HAP-1 (cell line): ENCODE results near the gene ASPG.

ENCODE experiments used
- DNase-seq, 2 experiments: peaks; one replicate each; pipeline ENCODE4 v3.0.0-alpha.2; 2016 to 2020; ENCODE audit warnings: low spot score in 2 of 2
- H3K27me3 ChIP-seq: fragments of 250-450 bp; sonication (Bioruptor Pico); 2 replicates; pipeline ENCODE4 v1.5.1; 2020; ENCODE audit warnings: low read depth, mild to moderate bottlenecking, moderate library complexity
- H3K36me3 ChIP-seq: fragments of 250-450 bp; sonication (Bioruptor Pico); replicated peaks from 2 replicates; pipeline ENCODE4 v1.5.1; 2020; ENCODE audit warnings: mild to moderate bottlenecking
- H3K4me1 ChIP-seq: fragments of 250-450 bp; sonication (Bioruptor Pico); 2 replicates; pipeline ENCODE4 v1.5.1; 2020; ENCODE audit warnings: mild to moderate bottlenecking
- H3K4me3 ChIP-seq: fragments of 250-450 bp; sonication (Bioruptor Pico); 2 replicates; pipeline ENCODE4 v1.5.1; 2020; ENCODE audit warnings: mild to moderate bottlenecking, moderate library complexity
- H3K9me3 ChIP-seq: fragments of 250-450 bp; sonication (Bioruptor Pico); 2 replicates; pipeline ENCODE4 v1.5.1; 2020; ENCODE audit warnings: mild to moderate bottlenecking, moderate library complexity
- in situ Hi-C: fragments of 300-500 bp; cut with MboI; formaldehyde crosslinking; loops from 3 replicates; pipeline ENCODE4 v1.14.3; 2020; ENCODE audit warnings: low sequenced_read_pairs, inconsistent platforms, mixed read lengths

ASPG gene

DNA sequence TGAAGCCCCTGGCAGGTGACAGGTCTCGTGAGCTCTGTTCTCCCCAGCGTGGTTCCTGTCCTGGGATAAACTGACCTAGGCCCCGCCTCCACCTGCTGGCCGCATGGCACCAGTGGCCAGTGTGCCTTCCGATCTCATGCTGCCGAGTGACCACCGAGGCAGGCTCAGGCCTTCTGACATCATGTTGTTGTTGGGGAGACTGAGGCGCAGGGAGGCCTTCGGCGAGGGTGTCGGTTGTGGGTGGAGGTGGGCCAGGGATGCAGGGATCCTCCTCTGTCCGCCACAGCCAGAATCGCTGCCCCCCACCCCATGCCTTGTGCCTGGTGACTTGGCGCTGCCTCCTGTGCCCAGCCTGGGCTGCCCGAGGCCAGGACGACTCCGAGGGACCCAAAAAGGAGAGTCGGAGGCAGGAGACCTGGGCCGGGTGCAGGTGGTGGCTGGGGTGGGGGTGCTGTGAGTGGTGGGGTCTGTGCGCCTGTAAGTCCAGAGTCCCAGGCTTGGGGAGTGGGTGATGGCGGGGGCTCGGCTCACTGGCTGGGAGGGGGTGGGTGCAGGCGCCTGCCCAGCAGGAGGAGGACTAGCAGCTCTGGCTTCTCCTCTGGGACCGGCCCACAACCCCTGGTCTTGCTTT is 24.3 kb downstream of the ASPG start:
- H3K36me3 ChIP-seq = no peaks in the 10 kb centered on the region
- in situ Hi-C loops = no loop called here

GRCh38 chr14:104110491-104111209 is 25.1 kb downstream of the ASPG start:
- H3K4me3 ChIP-seq = no peak overlapping the region
- no peaks in the 10 kb centered on the region for H3K9me3 ChIP-seq
- in situ Hi-C loops = no loop called here
- no peak for DNase-seq
- no peaks in the 10 kb centered on the region for H3K36me3 ChIP-seq
- no peaks in the 10 kb centered on the region for H3K4me1 ChIP-seq
- H3K27me3 ChIP-seq = peaks cover 19% of the 10 kb centered on the region

More for the DNA sequence above, 24.3 kb downstream of the ASPG start:
- Histone ChIP-seq H3K27me3 (peaks cover 11% of the 10 kb centered on the region), H3K4me3 (no peak overlapping the region), H3K4me1 (no peaks in the 10 kb centered on the region), H3K9me3 (no peaks in the 10 kb centered on the region)
- no peak for DNase-seq

DNA sequence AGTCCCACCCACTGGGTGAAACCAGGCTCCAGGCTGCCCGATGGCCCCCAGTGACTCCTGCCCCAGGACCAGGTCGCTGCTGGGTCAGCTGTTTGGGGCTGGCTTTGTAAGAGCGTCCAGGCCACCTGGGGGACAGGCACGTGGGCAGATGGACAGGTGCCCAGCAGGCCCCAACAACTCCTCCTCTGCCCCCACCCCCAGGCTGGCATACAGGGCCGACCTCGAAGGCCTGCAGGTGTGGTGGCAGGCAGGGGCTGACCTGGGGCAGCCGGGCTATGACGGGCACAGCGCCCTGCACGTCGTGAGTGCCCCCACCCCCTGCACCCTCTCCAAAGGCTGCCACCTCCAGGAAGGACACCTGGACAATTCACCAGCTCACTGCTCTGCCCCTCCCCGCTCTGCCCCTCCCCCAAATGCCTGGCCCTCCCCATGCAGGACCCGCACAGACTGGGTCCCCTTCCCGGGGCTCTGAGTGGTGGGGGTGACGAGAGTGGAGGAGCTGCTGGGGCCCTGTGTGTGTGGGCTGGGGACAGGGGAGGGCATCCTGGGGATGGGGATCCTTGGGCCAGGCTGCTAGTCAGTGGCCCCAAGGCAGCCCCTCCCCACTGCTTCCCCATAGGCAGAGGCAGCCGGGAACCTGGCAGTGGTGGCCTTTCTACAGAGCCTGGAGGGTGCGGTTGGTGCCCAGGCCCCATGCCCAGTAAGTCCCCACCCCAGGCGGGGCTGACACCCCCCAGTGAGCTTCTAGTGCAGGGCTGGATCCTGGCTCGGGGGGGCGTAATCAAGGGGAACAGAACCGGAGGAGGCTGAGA is 26.0 kb downstream of the ASPG start:
- no peaks in the 10 kb centered on the region for H3K36me3 ChIP-seq
- in situ Hi-C loops = no loop called here
- no peaks in the 10 kb centered on the region for H3K9me3 ChIP-seq
- H3K27me3 ChIP-seq = peaks cover 28% of the 10 kb centered on the region
- no peak overlapping the region for H3K4me3 ChIP-seq
- H3K4me1 ChIP-seq = no peaks in the 10 kb centered on the region
- no peak for DNase-seq

DNA sequence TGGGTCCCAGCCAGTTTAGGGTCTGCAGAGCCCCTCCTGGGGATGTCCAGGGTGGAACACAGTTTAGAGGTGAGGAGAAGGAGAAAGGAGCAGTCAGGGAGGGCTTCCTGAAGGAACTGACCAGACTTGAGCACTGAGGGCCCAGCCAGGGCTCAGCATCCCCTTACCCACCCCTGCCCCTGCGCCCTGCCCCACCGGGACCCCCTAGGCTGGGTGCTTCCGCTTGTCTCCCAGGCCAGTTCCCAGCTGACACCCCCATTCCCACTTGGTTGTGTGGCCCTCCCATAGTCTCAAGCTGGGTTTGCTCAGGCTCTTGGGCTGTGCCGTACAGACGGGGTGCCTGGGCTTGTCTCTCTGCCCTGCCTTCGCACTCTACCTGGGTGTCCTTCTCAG is 26.6 kb downstream of the ASPG start:
- in situ Hi-C loops = no loop called here
- H3K27me3 ChIP-seq = peaks cover 31% of the 10 kb centered on the region
- DNase-seq = no peak
- no peaks in the 10 kb centered on the region for H3K9me3 ChIP-seq
- no peaks in the 10 kb centered on the region for H3K4me1 ChIP-seq
- no peaks in the 10 kb centered on the region for H3K36me3 ChIP-seq
- H3K4me3 ChIP-seq = no peak overlapping the region

GRCh38 chr14:104112609-104113571 is 27.4 kb downstream of the ASPG start:
- Histone ChIP-seq H3K4me3 (no peak overlapping the region), H3K9me3 (no peaks in the 10 kb centered on the region), H3K4me1 (no peaks in the 10 kb centered on the region), H3K27me3 (peaks cover 39% of the 10 kb centered on the region), H3K36me3 (no peaks in the 10 kb centered on the region)
- DNase-seq = no peak
- in situ Hi-C loops = no loop called here

DNA sequence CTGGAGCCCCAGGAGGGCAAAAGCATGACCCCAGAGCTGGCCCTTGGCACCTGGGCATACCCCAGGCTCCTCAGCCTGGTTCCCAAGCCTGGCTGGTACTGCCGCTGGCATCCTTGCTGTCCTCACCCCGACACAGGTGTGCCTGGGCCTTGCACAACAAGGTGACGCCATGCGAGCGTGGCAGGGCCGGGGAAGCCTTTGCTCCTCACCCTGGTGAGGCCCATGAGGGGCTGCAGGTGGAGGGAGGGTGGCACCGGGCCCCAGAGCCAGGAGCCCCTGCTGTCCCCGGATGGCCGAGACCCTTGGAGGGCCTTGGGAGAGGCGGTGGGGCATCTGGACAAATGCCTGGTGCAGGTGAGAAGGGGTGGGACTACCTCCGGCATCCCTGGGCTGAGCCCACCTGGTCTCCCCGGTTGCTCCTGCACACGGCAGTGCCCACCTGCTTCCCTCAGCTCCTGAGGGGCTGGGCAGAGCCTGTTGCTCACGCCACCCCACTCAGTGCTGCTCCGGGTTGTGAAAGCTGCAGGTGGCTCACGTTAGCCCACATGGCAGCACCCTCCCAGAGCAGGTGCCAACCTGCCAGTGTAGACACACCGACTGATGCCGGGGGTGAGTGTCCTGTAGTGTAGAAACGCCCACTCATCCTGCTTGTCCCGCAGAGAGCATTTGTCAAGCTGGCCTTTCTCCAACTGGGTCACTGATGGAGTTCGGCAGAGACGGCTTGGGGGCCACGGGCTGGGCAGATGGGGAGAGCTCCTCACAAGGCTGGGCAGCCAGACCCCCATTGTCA is 28.3 kb downstream of the ASPG start:
- peaks cover 42% of the 10 kb centered on the region for H3K27me3 ChIP-seq
- in situ Hi-C loops = no loop called here
- DNase-seq = no peak
- no peaks in the 10 kb centered on the region for H3K9me3 ChIP-seq
- no peaks in the 10 kb centered on the region for H3K36me3 ChIP-seq
- no peaks in the 10 kb centered on the region for H3K4me1 ChIP-seq
- no peak overlapping the region for H3K4me3 ChIP-seq

- Histone ChIP-seq H3K27me3 (peaks cover 42% of the 10 kb centered on the region), H3K36me3 (no peaks in the 10 kb centered on the region), H3K9me3 (no peaks in the 10 kb centered on the region), H3K4me1 (no peaks in the 10 kb centered on the region), H3K4me3 (no peak overlapping the region)
- in situ Hi-C loops = no loop called here
- DNase-seq = no peak
Measured at GRCh38 chr14:104114421-104115130, 29.1 kb downstream of the ASPG start.

DNA sequence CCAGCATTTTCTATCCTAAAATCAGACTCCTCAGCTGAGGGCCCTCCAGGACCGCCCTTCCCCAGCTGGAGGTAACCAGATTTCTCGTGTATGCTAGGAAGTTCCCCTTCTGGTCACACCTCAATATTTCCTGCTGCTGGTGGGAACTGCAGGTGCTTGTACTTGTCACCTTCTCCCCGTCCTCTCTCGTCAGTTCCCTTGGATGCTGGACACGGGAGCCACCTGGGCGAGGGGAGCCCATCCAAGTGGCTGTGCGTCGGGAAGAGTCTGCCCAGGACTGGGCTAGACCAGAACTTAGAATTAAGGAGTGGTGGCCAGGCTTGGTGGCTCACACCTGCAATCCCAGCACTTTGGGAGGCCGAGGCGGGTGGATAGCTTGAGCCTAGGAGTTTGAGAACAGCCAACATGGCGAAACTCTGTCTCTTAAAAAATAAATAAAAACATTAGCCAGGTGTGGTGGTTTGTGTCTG is 29.7 kb downstream of the ASPG start:
- Histone ChIP-seq H3K36me3 (no peaks in the 10 kb centered on the region), H3K27me3 (peaks cover 42% of the 10 kb centered on the region)
- in situ Hi-C loops = no loop called here

GRCh38 chr14:104115691-104116287 is 30.3 kb downstream of the ASPG start:
- DNase-seq = no peak
- H3K4me1 ChIP-seq = no peaks in the 10 kb centered on the region

More for the DNA sequence above, 29.7 kb downstream of the ASPG start:
- Histone ChIP-seq H3K4me3 (no peak overlapping the region), H3K4me1 (no peaks in the 10 kb centered on the region), H3K9me3 (no peaks in the 10 kb centered on the region)
- DNase-seq = no peak

DNA sequence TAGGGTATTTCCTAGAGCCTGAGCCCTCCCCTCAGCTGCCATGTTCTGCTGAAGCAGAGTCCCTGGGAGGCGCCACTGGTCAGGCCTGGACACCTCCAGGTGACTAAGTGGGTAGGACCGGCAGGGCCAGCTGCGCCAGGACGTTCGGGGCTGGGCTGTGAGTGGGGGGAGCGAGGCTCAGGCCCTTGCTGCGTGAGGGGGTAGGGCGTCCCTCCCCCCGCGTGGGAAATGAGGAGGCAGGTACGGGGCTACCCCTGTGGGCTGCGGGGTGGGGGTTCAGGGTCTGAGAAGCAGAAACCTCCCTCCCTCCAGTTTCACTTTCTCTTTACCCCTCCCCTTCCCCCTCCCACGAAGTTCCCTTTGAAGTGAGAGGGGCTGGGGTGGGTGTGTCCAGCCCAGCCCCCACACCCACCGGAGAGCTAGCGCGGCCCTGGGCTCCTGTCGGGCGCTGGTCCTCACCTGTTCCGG is 30.8 kb downstream of the ASPG start:
- no peaks in the 10 kb centered on the region for H3K9me3 ChIP-seq
- peaks cover 44% of the 10 kb centered on the region for H3K27me3 ChIP-seq
- no peak for DNase-seq
- H3K36me3 ChIP-seq = no peaks in the 10 kb centered on the region
- H3K4me3 ChIP-seq = no peak overlapping the region
- no peaks in the 10 kb centered on the region for H3K4me1 ChIP-seq
- in situ Hi-C loops = no loop called here

More at GRCh38 chr14:104115691-104116287, 30.3 kb downstream of the ASPG start:
- H3K4me3 ChIP-seq = no peak overlapping the region
- in situ Hi-C loops = no loop called here
- H3K27me3 ChIP-seq = peaks cover 44% of the 10 kb centered on the region
- no peaks in the 10 kb centered on the region for H3K36me3 ChIP-seq
- no peaks in the 10 kb centered on the region for H3K9me3 ChIP-seq

- H3K9me3 ChIP-seq = no peaks in the 10 kb centered on the region
- no peak overlapping the region for H3K4me3 ChIP-seq
- in situ Hi-C loops = no loop called here
- H3K27me3 ChIP-seq = peaks cover 44% of the 10 kb centered on the region
- H3K4me1 ChIP-seq = no peaks in the 10 kb centered on the region
- no peaks in the 10 kb centered on the region for H3K36me3 ChIP-seq
- no peak for DNase-seq
Measured at GRCh38 chr14:104116756-104117340, 31.3 kb downstream of the ASPG start.
